Measurements from ENCODE around the gene LMBRD2. TPM values are rescaled to one million over a fixed set of nuclear protein-coding genes. Genes with fewer than 3 reads are reported as not detected.

Gene LMBRD2
- total and polyA plus RNA-seq, 9 of the 15 experiments (the other 6 are each of a cell fraction or from before 2014, with no cell fraction given) = 2.1 to 24.2 (median 10.6) TPM

DNA sequence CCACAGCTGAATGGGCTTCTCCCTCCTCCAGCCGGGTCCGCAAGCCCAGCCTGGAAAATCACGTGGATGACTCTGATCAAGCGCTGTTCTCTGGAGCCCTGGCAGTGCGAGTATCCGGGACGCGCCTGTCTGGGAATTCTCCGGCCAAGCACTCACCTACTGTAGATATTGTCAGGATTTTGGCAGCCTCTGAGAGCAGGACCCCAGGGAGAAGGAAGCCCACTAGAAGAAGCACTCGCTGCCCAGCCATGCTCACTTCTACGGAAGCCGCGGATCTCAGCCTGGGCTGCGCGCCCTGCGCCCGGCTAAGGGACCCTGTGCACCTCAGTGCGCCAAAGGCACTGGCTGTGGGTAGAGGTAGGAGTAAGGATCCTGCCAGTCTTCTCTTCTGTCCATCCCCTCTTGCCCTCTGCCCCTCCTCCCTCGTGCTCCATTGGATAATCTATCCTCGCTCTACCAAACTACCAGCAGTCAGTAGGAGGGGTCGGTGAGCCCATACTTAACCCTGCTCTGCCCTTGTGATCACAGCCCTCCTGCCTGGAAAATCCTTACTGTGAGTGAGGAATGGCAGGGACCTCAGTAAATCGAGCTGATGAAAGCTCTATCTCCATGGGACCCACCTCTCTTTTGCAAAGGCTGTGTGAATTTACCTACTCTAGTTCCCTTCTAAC, 85.0 kb downstream of the LMBRD2 start, which contains the start of gene UGT3A2:
Gene UGT3A2, minus strand, starts transcription at position 343 of the 671 bp plus-strand sequence. Its CDS starts 93 bp downstream, at position 250.
- H3K27me3 ChIP-seq (ENCODE audit: control insufficient read depth in 2 of 2, insufficient read depth in 2 of 2, low read length in 2 of 2) = peaks cover 12 to 20% of the 10 kb centered on the region in 2 experiments
- POLR2A ChIA-PET = interaction anchor here (0.7 to 1.1 kb wide), 2 partner anchors 10 to 107 kb away, joined by 3 to 5 read pairs; no protein-coding TSS in a partner anchor
- no peaks in the 10 kb centered on the region for H3K4me1 ChIP-seq (replicated peaks in 1 of 2; ENCODE audit: control insufficient read depth in 2 of 2, insufficient read depth in 2 of 2, low read length in 2 of 2)
- no peak within 1 kb of the TSS for H3K4me2 ChIP-seq (ENCODE audit: insufficient read depth, low read length)
- H4K20me1 ChIP-seq (replicated peaks; ENCODE audit: control insufficient read depth, insufficient read depth, low read length) = no peaks in the 10 kb centered on the region
- H3K9ac ChIP-seq (ENCODE audit: insufficient read depth in 1 of 2, low read depth in 2 of 2, low read length in 2 of 2) = no peak within 1 kb of the TSS
- 2% methylated on average over 21 of the region's 22 CpGs for WGBS (ENCODE audit: insufficient coverage, low coverage, missing lambda C conversion rate)
- intact Hi-C loops (cut with micrococcal nuclease) = no loop called here
- no peak within 1 kb of the TSS for H3K27ac ChIP-seq (ENCODE audit: extremely low read depth, low read depth, low read length)
- in situ Hi-C loops (cut with MboI) = no loop called here
- no peaks in the 10 kb centered on the region for H3K9me3 ChIP-seq (replicated peaks; ENCODE audit: control insufficient read depth, insufficient read depth, low read depth, low read length)
- FAIRE-seq = no peak
- no peaks in the 10 kb centered on the region for H3K9me1 ChIP-seq (ENCODE audit: control insufficient read depth, insufficient read depth, low read length)
- BruUV-seq (replicated peaks) = no TSS peak
- DNase-seq (ENCODE audit: extremely low read depth in 1 of 4, low spot score in 3 of 4) = no peak
- no peaks in the 10 kb centered on the region for H3K36me3 ChIP-seq (ENCODE audit: control insufficient read depth, insufficient read depth, low read length)
- H3K4me3 ChIP-seq = no peak within 1 kb of the TSS
- CTCF ChIA-PET (ENCODE audit: low intra/inter-chr PET ratio) = no interaction called here
- no peak within 1 kb of the TSS for H2AFZ ChIP-seq (ENCODE audit: low read depth, low read length)
- ATAC-seq = no peak; the same call in 2 of the 3 replicates
- no peaks in the 10 kb centered on the region for H3K79me2 ChIP-seq (ENCODE audit: control insufficient read depth, insufficient read depth, low read length)
- TF ChIP-seq, protein P1, sequence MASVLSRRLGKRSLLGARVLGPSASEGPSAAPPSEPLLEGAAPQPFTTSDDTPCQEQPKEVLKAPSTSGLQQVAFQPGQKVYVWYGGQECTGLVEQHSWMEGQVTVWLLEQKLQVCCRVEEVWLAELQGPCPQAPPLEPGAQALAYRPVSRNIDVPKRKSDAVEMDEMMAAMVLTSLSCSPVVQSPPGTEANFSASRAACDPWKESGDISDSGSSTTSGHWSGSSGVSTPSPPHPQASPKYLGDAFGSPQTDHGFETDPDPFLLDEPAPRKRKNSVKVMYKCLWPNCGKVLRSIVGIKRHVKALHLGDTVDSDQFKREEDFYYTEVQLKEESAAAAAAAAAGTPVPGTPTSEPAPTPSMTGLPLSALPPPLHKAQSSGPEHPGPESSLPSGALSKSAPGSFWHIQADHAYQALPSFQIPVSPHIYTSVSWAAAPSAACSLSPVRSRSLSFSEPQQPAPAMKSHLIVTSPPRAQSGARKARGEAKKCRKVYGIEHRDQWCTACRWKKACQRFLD (CRISPR knock-in tag; IDR thresholded peaks at IDR 0.05) = no peak
- TF ChIP-seq, protein P2, sequence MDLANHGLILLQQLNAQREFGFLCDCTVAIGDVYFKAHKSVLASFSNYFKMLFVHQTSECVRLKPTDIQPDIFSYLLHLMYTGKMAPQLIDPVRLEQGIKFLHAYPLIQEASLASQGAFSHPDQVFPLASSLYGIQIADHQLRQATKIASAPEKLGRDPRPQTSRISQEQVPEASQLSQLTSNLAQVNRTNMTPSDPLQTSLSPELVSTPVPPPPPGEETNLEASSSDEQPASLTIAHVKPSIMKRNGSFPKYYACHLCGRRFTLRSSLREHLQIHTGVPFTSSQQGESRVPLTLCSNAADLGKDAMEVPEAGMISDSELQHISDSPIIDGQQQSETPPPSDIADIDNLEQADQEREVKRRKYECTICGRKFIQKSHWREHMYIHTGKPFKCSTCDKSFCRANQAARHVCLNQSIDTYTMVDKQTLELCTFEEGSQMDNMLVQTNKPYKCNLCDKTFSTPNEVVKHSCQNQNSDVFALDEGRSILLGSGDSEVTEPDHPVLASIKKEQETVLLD (IDR thresholded peaks at IDR 0.05) = no peak
- no peak for TF ChIP-seq ZNF217 (CRISPR knock-in tag; IDR thresholded peaks at IDR 0.05)
